Measurements from ENCODE around the gene PROSER1. TPM values are rescaled to one million over a fixed set of nuclear protein-coding genes. Genes with fewer than 3 reads are reported as not detected.
A peak's percentile ranks its signal among the peaks of the same experiment; 100 is the strongest.

PROSER1 gene
- total RNA-seq, 4 donors from 2014 or later = 22.7 to 63.6 (median 30.7) TPM

- 51 to 58% methylated on average over 2 of the region's 2 CpGs for WGBS, 2 donors
Observed at GRCh38 chr13:39035204-39035603, 2.7 kb downstream of the PROSER1 start.

GRCh38 chr13:39034085-39034484 is 3.8 kb downstream of the PROSER1 start:
- no peaks in the 10 kb centered on the region for H3K27me3 ChIP-seq
- no peak for TF ChIP-seq POLR2A (IDR thresholded peaks at IDR 0.05)
- TF ChIP-seq CTCF (IDR thresholded peaks at IDR 0.05) = no peak
- intact Hi-C loops (cut with DNase I) = no loop called here
- peaks cover 15 to 17% of the 10 kb centered on the region in 2 donors for H3K4me1 ChIP-seq
- H3K9me3 ChIP-seq = no peaks in the 10 kb centered on the region
- H3K27ac ChIP-seq = no peak overlapping the region
- H3K36me3 ChIP-seq = no peaks in the 10 kb centered on the region
- WGBS, 2 donors = 93 to 95% methylated on average over 1 of the region's 1 CpG
- no peak overlapping the region for H3K4me3 ChIP-seq (replicated peaks in 1 of 3)
- DNase-seq = no peak

More at GRCh38 chr13:39035204-39035603, 2.7 kb downstream of the PROSER1 start:
- intact Hi-C loops (cut with DNase I) = no loop called here
- H3K9me3 ChIP-seq = no peaks in the 10 kb centered on the region
- peak overlapping the region in 1 of 3 donors; percentile 2 for H3K4me3 ChIP-seq (replicated peaks in 1 of 3)
- no peak for DNase-seq
- peaks cover 15 to 27% of the 10 kb centered on the region in 2 donors for H3K4me1 ChIP-seq
- H3K36me3 ChIP-seq = no peaks in the 10 kb centered on the region
- TF ChIP-seq POLR2A (IDR thresholded peaks at IDR 0.05) (no peak), CTCF (IDR thresholded peaks at IDR 0.05) (no peak)
- H3K27ac ChIP-seq = no peak overlapping the region
- no peaks in the 10 kb centered on the region for H3K27me3 ChIP-seq

- H3K4me1 ChIP-seq = peaks cover 15% of the 10 kb centered on the region in 2 donors
- H3K36me3 ChIP-seq = peaks cover 0 to 3% of the 10 kb centered on the region in 2 donors
- 99 to 100% methylated on average over 1 of the region's 1 CpG for WGBS, 2 donors
- H3K27ac ChIP-seq = no peak overlapping the region
- no peaks in the 10 kb centered on the region for H3K9me3 ChIP-seq
- H3K4me3 ChIP-seq (replicated peaks in 1 of 3) = no peak overlapping the region
- H3K27me3 ChIP-seq = no peaks in the 10 kb centered on the region
- no peak for TF ChIP-seq CTCF (IDR thresholded peaks at IDR 0.05)
- no peak for DNase-seq
- intact Hi-C loops (cut with DNase I) = no loop called here
Observed at GRCh38 chr13:39032150-39032549, 5.7 kb downstream of the PROSER1 start.

GRCh38 chr13:39025433-39025839 is 12.5 kb downstream of the PROSER1 start:
- no peak overlapping the region for H3K27ac ChIP-seq
- no peaks in the 10 kb centered on the region for H3K27me3 ChIP-seq
- H3K9me3 ChIP-seq = no peaks in the 10 kb centered on the region
- no peak for TF ChIP-seq CTCF (IDR thresholded peaks at IDR 0.05)
- no peak for TF ChIP-seq POLR2A (IDR thresholded peaks at IDR 0.05)
- 77 to 78% methylated on average over 2 of the region's 2 CpGs for whole genome bisulfite sequencing, 2 donors
- intact Hi-C loops (cut with DNase I) = no loop called here
- no peak for DNase-seq
- peaks cover 6 to 38% of the 10 kb centered on the region in 2 donors for H3K36me3 ChIP-seq
- no peak overlapping the region for H3K4me3 ChIP-seq (replicated peaks in 1 of 3)
- peaks cover 0 to 15% of the 10 kb centered on the region in 2 donors for H3K4me1 ChIP-seq

- H3K36me3 ChIP-seq = peaks cover 6 to 38% of the 10 kb centered on the region in 2 donors
- no peak for TF ChIP-seq POLR2A (IDR thresholded peaks at IDR 0.05)
- TF ChIP-seq CTCF (IDR thresholded peaks at IDR 0.05) = no peak
- peak; percentile 5 to 12 for DNase-seq
- H3K4me1 ChIP-seq = peaks cover 0 to 15% of the 10 kb centered on the region in 2 donors
- H3K27me3 ChIP-seq = no peaks in the 10 kb centered on the region
- H3K9me3 ChIP-seq = no peaks in the 10 kb centered on the region
- intact Hi-C loops (cut with DNase I) = no loop called here
- no peak overlapping the region for H3K4me3 ChIP-seq (replicated peaks in 1 of 3)
- peak overlapping the region in 1 of 3 donors; percentile 25 for H3K27ac ChIP-seq
Observed at GRCh38 chr13:39023761-39024160, 14.1 kb downstream of the PROSER1 start.

All from thyroid gland (tissue), 4 donors.